Transverse colon (tissue), 4 donors: ENCODE data around the gene MGAT4A.

ENCODE experiments used
- EP300 ChIP-seq: sonication (generic); formaldehyde crosslinking; IDR thresholded peaks from one replicate; pipeline ENCODE4 v1.6.1; 2017; ENCODE audit warnings: antibody characterized with exemption, low read depth
- POLR2A ChIP-seq: fragments of 450-650 bp; IDR thresholded peaks from one replicate; pipeline ENCODE4 v1.6.1; 2016; ENCODE audit warnings: antibody characterized with exemption, mild to moderate bottlenecking, moderate library complexity
- POLR2AphosphoS5 ChIP-seq, 3 donors: sonication (generic); formaldehyde crosslinking; IDR thresholded peaks; one replicate each; pipeline ENCODE4 v1.6.1; 2016; ENCODE audit warnings: antibody characterized with exemption in 3 of 3
- TF ChIP-seq, protein P1 (sequence below), 5 experiments: fragments of 200-600 bp in 3 of 5; fragments of 450-650 bp in 2 of 5; sonication (generic) in 3 of 5; IDR thresholded peaks; 1 replicate in 2 of 5; 2 replicates in 3 of 5; pipeline ENCODE4 v1.5.1; 2016 to 2017; ENCODE audit warnings: antibody characterized with exemption in 5 of 5, inconsistent platforms in 3 of 5, mild to moderate bottlenecking in 2 of 5, moderate library complexity in 1 of 5

DNA sequence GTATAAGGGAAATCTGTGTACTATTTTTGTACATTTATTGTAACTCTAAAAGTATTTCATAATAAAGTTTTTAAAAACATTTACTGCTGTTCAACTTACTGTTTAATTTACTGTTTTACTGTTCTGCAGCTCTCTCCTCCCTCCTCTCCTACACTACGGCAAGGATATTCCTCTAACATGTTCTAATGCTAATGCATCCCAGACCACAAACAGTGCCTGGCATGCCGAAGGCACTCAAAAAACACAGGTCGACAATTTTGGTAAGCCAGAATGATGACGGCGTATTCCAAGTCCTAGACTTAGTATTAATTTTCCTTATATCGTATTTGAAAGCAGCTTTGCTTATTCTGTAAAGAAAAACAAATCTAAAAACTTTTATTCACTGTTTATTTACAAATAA lies 13.3 kb downstream of the MGAT4A start:
- TF ChIP-seq POLR2AphosphoS5 (IDR thresholded peaks at IDR 0.05) (no peak), POLR2A (no peak), EP300 (no peak)
- TF ChIP-seq, protein P1, sequence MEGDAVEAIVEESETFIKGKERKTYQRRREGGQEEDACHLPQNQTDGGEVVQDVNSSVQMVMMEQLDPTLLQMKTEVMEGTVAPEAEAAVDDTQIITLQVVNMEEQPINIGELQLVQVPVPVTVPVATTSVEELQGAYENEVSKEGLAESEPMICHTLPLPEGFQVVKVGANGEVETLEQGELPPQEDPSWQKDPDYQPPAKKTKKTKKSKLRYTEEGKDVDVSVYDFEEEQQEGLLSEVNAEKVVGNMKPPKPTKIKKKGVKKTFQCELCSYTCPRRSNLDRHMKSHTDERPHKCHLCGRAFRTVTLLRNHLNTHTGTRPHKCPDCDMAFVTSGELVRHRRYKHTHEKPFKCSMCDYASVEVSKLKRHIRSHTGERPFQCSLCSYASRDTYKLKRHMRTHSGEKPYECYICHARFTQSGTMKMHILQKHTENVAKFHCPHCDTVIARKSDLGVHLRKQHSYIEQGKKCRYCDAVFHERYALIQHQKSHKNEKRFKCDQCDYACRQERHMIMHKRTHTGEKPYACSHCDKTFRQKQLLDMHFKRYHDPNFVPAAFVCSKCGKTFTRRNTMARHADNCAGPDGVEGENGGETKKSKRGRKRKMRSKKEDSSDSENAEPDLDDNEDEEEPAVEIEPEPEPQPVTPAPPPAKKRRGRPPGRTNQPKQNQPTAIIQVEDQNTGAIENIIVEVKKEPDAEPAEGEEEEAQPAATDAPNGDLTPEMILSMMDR (IDR thresholded peaks at IDR 0.05), result no peak
